Epithelial cell of proximal tubule (primary cell): Measurements from ENCODE around the gene ZFP64. TPM values are rescaled to one million over a fixed set of nuclear protein-coding genes. Genes with fewer than 3 reads are reported as not detected.
A peak's percentile ranks its signal among the peaks of the same experiment; 100 is the strongest.

Experiments used
- DNase-seq: peaks from one replicate; pipeline ENCODE4 v3.0.0-alpha.2; 2011; ENCODE audit warnings: low read depth
- H3K4me3 ChIP-seq: 2 replicates; pipeline ENCODE4 v1.5.1; 2011; ENCODE audit warnings: low read depth, mild to moderate bottlenecking, low read length
- CTCF ChIP-seq: conservative IDR thresholded peaks from 2 replicates; pipeline ENCODE4 v1.5.1; 2012; ENCODE audit warnings: low read depth, mild to moderate bottlenecking, low read length
- total RNA-seq: library from RNA; depleted of rRNA; stranded (reverse); fragments of >200 nt; gene quantifications from 2 replicates; pipeline ENCODE4 v1.2.3, GENCODE V29; 2015

The ZFP64 gene
- total RNA-seq, result 54.3 and 66.4 TPM in 2 replicates

DNA sequence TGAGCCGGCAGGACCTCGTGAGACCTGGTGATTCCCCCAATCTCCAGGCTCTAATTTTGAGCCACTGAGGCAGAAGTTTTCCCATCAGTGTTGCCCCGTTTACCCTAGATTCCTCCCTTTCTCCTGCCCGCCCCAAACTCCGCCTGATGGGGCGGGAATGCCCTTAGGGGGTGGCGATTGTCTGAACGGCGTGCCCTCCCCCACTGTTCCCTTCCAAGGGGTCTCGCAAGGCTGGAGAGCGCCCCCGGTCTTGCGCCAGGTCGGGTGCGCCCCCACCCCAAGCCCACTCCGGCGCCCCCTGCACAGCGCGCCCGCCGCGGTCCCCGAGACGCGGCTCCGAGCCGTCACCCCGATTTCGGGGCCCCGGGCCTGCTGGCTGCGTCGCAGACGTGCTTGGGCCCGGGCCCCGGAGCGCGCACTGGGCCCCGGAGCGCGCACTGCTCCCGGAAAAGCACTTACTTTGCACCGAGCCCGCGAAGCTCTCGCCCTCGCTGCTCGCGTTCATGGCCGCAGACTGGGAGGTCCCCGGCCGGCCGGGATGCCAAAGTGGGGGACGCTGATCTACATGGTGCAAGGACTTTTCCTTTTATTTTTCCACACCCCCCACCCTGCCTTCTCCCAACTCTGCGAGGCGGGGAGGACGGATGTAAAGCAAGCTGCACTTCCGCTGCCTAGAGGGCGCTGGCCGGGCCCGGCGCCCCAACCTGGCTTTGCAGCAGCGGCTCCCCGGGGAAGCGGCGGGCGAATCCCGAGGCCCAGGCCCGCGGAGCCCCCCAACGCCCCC is at the start of gene ZFP64:
ZFP64 (minus strand) TSS at position 648 of the 784 bp plus-strand sequence; CDS start at position 505, 143 bp downstream.
- TF ChIP-seq CTCF, result peak; percentile 62
- H3K4me3 ChIP-seq, result peak within 1 kb of the TSS; percentile 70
- no peak for DNase-seq

- H3K4me3 ChIP-seq, result no peak overlapping the region
- TF ChIP-seq CTCF, result no peak
- no peak for DNase-seq
Measured at GRCh38 chr20:52240802-52241201, 49.2 kb upstream of the ZFP64 start.

GRCh38 chr20:52239102-52239501 is 47.5 kb upstream of the ZFP64 start:
- TF ChIP-seq CTCF, result no peak
- H3K4me3 ChIP-seq, result no peak overlapping the region
- DNase-seq, result no peak

GRCh38 chr20:52236292-52236691 is 44.7 kb upstream of the ZFP64 start:
- no peak for DNase-seq
- H3K4me3 ChIP-seq, result no peak overlapping the region
- no peak for TF ChIP-seq CTCF

GRCh38 chr20:52235129-52235528 is 43.5 kb upstream of the ZFP64 start:
- DNase-seq, result no peak
- no peak for TF ChIP-seq CTCF
- H3K4me3 ChIP-seq, result no peak overlapping the region

DNA sequence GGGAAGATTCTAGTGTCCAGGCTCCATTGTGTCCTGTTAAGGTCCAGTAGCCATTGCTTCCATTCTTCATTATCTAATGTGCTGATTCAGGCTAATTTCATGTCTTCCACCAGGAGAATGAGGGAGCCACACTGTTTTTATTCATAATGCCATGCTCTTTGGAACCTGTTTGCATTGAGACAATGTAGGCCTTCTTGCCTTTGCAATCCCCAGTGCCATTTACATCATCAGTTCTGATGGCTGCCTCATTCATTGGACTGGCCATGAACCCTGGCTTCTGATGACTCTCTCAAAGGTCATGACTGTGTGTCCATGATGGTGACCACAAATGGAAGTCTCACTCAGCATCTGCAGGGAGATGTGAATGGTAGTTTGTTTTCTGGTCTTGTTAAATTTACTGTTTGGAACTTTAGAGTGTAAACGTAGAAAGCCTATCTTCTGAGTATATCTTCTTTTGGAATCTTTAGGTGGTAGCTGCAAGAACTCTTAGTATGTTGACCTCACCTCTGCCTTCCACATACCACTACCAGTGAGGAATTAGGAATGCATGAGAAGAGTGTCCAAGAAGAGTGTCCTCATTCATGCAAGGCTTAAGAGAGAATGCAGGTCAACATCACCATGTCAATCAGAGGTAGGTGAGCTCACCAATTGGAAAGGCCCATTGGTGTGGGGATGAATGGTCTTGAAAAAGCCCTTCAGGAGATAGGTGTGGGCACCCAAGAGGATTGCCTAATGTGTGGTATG is 42.9 kb upstream of the ZFP64 start:
- TF ChIP-seq CTCF, result no peak
- no peak for DNase-seq
- H3K4me3 ChIP-seq, result no peak overlapping the region
